ENCODE data around the gene AAK1.
"Not testable (repeated sequence)": the region's sequence is repeated elsewhere in the genome, so short reads cannot be mapped to it uniquely, and the experiment has no call there.

Gene AAK1

GRCh38 chr2:69437751-69438154, 205.8 kb downstream of the AAK1 start:
- no peak for DNase-seq

GRCh38 chr2:69436938-69437750, 206.4 kb downstream of the AAK1 start, which contains the start of gene NFU1:
Gene NFU1 (minus strand): TSS chr2:69437435. CDS start chr2:69437422, 13 bp downstream.
- DNase-seq = peak; percentile 91 to 92

GRCh38 chr2:69436596-69436937, 207.0 kb downstream of the AAK1 start:
- DNase-seq = no peak

- DNase-seq = no peak
Observed at GRCh38 chr2:69434753-69435152, 208.8 kb downstream of the AAK1 start.

- no peak for DNase-seq
Observed at GRCh38 chr2:69429491-69430183, 213.9 kb downstream of the AAK1 start.

- DNase-seq = no peak
Observed at GRCh38 chr2:69428981-69429380, 214.6 kb downstream of the AAK1 start.

- DNase-seq = no peak
Observed at GRCh38 chr2:69424419-69424818, 219.1 kb downstream of the AAK1 start.

GRCh38 chr2:69422198-69422597, 221.3 kb downstream of the AAK1 start:
- DNase-seq = no peak

- not testable (repeated sequence) for DNase-seq
Observed at GRCh38 chr2:69419111-69419510, 224.4 kb downstream of the AAK1 start.

GRCh38 chr2:69416147-69416546, 227.4 kb downstream of the AAK1 start:
- DNase-seq = no peak

All from bone marrow (tissue), 2 donors.